ENCODE results near the gene IARS1. TPM values are rescaled to one million over a fixed set of nuclear protein-coding genes. Genes with fewer than 3 reads are reported as not detected.

Gene IARS1
- total and polyA plus RNA-seq, 2 of the 13 experiments (the other 11 are each of a cell fraction or from before 2014, with no cell fraction given) = 55.9 to 185 TPM

DNA sequence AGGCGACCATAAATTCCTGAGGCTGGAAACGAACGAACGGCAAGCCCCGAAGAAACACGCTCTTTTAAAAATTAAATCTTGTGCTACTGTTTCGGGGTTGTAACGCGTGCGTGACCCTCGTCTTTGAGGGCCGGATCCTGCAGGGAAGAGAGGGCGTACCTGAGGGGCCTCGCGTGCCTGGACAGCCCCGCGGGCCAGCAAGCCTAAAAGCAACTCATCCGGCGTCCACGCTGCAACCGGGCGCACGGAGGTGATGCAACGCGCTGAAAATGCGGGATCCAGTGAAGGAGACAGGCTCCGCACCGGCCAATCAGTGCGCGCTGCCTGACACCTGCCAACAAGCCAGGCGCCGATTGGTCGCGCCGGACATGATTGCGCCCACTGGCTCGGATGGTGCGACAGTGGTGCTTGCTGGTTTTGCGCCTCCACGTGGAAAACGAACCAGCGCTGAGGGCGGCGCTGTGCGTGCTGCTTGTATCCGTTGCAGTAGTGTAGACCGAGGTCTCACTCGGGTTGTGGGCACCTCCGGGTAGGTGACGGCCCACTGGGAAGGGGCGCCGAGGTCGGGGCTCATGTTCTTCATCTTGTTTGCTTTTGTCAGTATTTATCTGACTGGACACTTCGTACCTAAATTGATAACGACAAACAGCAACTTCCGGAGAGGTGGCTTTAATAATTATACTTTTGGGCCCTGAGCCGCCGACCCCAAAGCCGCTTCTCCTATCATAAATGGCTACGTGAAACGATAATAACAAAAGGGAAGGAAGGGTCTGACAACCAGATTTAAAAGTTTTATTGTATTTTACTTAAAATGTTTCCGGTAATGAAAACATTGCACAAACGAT lies at the start of gene IARS1 (continued):
- TF ChIP-seq, protein P1, sequence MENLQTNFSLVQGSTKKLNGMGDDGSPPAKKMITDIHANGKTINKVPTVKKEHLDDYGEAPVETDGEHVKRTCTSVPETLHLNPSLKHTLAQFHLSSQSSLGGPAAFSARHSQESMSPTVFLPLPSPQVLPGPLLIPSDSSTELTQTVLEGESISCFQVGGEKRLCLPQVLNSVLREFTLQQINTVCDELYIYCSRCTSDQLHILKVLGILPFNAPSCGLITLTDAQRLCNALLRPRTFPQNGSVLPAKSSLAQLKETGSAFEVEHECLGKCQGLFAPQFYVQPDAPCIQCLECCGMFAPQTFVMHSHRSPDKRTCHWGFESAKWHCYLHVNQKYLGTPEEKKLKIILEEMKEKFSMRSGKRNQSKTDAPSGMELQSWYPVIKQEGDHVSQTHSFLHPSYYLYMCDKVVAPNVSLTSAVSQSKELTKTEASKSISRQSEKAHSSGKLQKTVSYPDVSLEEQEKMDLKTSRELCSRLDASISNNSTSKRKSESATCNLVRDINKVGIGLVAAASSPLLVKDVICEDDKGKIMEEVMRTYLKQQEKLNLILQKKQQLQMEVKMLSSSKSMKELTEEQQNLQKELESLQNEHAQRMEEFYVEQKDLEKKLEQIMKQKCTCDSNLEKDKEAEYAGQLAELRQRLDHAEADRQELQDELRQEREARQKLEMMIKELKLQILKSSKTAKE (CRISPR knock-in tag; IDR thresholded peaks at IDR 0.05; ENCODE audit: borderline replicate concordance) = no peak
- peak; percentile 92 for TF ChIP-seq ZBTB38 (CRISPR knock-in tag; IDR thresholded peaks at IDR 0.05)
- TF ChIP-seq, protein P2, sequence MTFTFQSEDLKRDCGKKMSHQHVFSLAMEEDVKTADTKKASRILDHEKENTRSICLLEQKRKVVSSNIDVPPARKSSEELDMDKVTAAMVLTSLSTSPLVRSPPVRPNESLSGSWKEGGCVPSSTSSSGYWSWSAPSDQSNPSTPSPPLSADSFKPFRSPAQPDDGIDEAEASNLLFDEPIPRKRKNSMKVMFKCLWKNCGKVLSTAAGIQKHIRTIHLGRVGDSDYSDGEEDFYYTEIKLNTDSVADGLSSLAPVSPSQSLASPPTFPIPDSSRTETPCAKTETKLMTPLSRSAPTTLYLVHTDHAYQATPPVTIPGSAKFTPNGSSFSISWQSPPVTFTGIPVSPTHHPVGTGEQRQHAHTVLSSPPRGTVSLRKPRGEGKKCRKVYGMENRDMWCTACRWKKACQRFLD (CRISPR knock-in tag; IDR thresholded peaks at IDR 0.05; ENCODE audit: borderline replicate concordance) = peak; percentile 75
- TF ChIP-seq ZNF7 (CRISPR knock-in tag; IDR thresholded peaks at IDR 0.05) = 0 out of 2 replicates have a peak, but pooled peaks have one; percentile 6
- TF ChIP-seq ZNF44 (CRISPR knock-in tag; IDR thresholded peaks at IDR 0.05) = peak; percentile 93
- TF ChIP-seq CBX5 (CRISPR knock-in tag; IDR thresholded peaks at IDR 0.05; ENCODE audit: borderline replicate concordance) = peak; percentile 94; the same call in 1 of the 2 replicates
- TF ChIP-seq HNRNPK (IDR thresholded peaks at IDR 0.05; ENCODE audit: low read depth, low read length, poor library complexity, severe bottlenecking) = no peak
- TF ChIP-seq MBD4 (IDR thresholded peaks at IDR 0.05; ENCODE audit: borderline replicate concordance, low read length) = no peak
- TF ChIP-seq, protein P3, sequence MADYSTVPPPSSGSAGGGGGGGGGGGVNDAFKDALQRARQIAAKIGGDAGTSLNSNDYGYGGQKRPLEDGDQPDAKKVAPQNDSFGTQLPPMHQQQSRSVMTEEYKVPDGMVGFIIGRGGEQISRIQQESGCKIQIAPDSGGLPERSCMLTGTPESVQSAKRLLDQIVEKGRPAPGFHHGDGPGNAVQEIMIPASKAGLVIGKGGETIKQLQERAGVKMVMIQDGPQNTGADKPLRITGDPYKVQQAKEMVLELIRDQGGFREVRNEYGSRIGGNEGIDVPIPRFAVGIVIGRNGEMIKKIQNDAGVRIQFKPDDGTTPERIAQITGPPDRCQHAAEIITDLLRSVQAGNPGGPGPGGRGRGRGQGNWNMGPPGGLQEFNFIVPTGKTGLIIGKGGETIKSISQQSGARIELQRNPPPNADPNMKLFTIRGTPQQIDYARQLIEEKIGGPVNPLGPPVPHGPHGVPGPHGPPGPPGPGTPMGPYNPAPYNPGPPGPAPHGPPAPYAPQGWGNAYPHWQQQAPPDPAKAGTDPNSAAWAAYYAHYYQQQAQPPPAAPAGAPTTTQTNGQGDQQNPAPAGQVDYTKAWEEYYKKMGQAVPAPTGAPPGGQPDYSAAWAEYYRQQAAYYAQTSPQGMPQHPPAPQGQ (CRISPR knock-in tag; IDR thresholded peaks at IDR 0.05; ENCODE audit: borderline replicate concordance) = no peak
- no peak for TF ChIP-seq SRSF1 (optimal IDR thresholded peaks at IDR 0.05; ENCODE audit: low read depth, low read length)
- peak; percentile 66; the same call in 1 of the 2 replicates for TF ChIP-seq MIXL1 (CRISPR knock-in tag; IDR thresholded peaks at IDR 0.05)
- TF ChIP-seq DMAP1 (CRISPR knock-in tag; IDR thresholded peaks at IDR 0.05) = peak; percentile 100
- no peak for TF ChIP-seq PCBP2 (optimal IDR thresholded peaks at IDR 0.05; ENCODE audit: low read depth, low read length, poor library complexity, severe bottlenecking)
- TF ChIP-seq, protein P4, sequence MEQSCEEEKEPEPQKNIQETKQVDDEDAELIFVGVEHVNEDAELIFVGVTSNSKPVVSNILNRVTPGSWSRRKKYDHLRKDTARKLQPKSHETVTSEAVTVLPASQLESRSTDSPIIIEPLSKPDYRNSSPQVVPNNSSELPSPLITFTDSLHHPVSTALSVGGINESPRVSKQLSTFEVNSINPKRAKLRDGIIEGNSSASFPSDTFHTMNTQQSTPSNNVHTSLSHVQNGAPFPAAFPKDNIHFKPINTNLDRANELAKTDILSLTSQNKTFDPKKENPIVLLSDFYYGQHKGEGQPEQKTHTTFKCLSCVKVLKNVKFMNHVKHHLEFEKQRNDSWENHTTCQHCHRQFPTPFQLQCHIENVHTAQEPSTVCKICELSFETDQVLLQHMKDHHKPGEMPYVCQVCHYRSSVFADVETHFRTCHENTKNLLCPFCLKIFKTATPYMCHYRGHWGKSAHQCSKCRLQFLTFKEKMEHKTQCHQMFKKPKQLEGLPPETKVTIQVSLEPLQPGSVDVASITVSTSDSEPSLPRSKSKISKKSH (CRISPR knock-in tag; IDR thresholded peaks at IDR 0.05; ENCODE audit: borderline replicate concordance) = peak; percentile 95; the same call in 1 of the 2 replicates
- TF ChIP-seq, protein P5, sequence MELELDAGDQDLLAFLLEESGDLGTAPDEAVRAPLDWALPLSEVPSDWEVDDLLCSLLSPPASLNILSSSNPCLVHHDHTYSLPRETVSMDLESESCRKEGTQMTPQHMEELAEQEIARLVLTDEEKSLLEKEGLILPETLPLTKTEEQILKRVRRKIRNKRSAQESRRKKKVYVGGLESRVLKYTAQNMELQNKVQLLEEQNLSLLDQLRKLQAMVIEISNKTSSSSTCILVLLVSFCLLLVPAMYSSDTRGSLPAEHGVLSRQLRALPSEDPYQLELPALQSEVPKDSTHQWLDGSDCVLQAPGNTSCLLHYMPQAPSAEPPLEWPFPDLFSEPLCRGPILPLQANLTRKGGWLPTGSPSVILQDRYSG (CRISPR knock-in tag; IDR thresholded peaks at IDR 0.05) = peak; percentile 94
- TF ChIP-seq ZNF234 (CRISPR knock-in tag; conservative IDR thresholded peaks at IDR 0.05) = no peak
- no peak for TF ChIP-seq NBN (conservative IDR thresholded peaks at IDR 0.05)
